GM11168 (cell line): Measurements from ENCODE around the gene TFF2.

Source experiments
- in situ Hi-C: fragments of 300-500 bp; cut with MboI; formaldehyde crosslinking; loops from one replicate; pipeline ENCODE4 v1.12.0; 2022; ENCODE audit warnings: low sequenced_read_pairs; ENCODE audit not compliant: unreplicated experiment

The TFF2 gene

DNA sequence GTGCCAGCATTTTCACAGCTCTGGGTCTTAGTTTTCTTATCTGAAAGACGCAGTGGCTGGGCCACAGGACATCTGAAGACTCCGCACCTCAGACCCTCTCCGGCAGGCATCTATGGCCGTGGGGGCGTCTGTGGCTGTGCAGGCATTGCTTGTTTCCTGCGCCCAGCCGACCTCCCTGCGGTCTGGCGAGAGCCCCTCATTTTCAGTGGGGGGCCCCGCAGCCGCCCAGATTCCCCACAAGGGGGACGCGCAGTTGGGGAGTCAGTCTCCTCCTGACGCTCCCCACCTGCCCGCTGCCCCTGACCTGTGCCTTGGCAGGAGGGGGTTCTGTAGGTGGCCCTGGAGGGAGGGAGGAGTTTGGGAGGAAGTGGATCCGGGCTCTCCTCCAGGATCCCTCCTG lies 19.0 kb upstream of the TFF2 start:
- in situ Hi-C loops = loop anchor here (10.0 kb wide), 1 partner anchor 75 kb away; no protein-coding TSS in a partner anchor

DNA sequence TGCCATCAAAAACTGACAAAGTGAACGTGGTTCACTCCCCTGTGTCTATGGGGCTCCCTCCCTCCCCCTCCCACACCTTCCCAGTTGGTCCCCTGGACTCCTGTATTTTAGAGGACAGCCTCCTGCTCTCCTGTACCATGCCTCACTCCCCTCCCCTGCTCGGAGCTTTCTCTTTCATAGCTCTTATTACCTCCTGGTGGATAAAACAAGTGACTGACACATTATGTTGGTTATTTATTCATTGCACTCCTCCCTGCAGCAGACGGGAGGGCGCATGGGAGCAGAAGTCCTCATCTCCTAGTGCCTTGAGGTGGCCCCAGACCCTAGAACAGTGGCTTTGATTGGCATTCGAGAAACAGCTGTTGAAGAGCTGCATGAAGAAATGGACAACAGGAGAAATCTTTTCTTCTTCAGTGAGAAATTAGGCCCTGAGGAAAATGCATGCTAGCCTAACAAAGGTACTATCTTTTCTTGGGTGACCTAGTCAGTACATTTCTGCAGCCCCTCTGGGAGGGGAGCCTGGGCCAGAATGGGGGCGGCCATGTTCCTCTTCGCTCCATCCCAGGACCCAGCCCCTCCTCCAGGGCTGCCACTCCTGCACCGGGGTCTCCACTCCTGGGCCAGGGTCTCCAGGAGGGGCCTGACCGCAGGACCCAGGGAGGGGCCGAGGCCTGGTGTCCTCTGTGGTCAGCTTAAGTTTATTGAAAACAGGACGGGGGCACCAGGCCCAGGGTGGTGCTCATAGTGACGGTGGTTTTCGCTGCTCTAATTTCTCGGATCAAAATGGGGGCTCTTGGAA lies 16.8 kb upstream of the TFF2 start:
- in situ Hi-C loops = no loop called here

- in situ Hi-C loops = no loop called here
Measured at GRCh38 chr21:42366292-42367010, 15.7 kb upstream of the TFF2 start, which contains the start of gene TFF1. TSS of gene TFF1 (minus strand) at chr21:42366535. CDS start at chr21:42366495, 40 bp downstream.

DNA sequence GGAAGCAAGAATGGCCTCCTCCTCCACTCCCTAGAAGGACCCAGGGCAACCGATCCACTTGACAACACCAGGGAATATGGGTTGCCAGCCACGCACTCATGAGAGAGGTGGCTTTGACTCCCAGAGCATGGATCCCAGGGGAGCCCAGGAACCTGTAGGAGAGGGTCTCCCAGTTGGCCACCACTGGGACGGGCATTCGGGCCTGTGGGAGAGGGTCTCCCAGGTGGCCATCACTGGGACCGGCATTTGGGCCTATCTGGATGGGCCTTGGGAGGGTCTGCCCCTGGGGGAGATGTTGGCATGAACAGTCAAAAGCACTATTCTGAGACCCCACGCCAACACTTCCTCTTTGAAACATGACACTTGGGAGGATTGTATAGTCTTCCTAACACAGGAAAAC lies 15.0 kb upstream of the TFF2 start:
- in situ Hi-C loops = no loop called here

- in situ Hi-C loops = no loop called here
Measured at GRCh38 chr21:42364304-42364865, 13.6 kb upstream of the TFF2 start.

DNA sequence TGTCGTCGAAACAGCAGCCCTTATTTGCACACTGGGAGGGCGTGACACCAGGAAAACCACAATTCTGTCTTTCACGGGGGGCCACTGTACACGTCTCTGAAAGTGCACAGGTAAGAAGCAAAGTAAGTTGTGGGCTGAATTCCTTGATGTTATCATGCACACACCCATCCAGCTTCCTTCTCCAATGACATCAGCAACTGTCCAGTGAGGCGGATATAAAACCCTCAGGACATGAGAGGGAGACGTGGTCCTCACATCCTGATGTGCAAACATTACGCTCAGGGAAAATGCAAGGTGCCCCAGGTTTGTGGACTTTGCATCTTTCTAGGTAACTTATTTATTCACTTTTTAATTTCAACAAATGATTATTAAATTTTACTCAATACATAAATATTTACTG lies 12.5 kb upstream of the TFF2 start:
- in situ Hi-C loops = no loop called here

- in situ Hi-C loops = no loop called here
Measured at GRCh38 chr21:42362700-42363099, 11.9 kb upstream of the TFF2 start.

DNA sequence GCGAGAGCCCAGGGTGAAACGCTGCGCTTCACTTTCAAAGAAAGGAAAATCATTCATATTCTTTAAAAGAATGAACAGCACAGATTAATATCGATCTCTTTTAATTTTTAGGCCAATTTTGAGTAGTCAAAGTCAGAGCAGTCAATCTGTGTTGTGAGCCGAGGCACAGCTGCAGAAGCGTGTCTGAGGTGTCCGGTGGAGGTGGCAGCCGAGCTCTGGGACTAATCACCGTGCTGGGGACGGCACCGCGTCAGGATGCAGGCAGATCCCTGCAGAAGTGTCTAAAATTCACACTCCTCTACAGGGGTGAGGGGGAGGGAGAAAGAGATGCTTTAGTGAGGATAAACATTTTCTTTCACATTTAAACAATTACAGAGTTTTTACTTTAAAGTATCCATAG lies 11.4 kb upstream of the TFF2 start:
- in situ Hi-C loops = no loop called here

DNA sequence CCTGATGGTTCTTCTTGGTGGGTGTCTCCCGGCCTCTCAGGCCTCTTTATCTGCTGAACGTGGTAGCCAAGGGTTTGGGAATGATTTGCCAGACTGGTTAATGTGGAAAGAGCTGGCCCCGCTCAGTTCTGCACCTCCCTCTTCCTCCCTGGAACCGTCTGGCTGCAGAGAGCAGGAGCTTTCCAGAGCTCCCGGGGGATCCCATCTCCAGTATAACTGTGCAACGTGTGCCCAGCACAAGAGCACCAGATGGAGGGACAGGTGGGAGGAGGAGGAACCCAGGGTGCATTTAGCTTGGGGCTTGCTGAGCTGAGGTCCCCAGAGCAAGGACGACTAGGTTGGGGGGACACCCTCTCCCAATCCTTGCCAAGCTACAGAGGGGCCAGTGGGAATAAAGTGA lies 10.5 kb upstream of the TFF2 start:
- in situ Hi-C loops = no loop called here

GRCh38 chr21:42360317-42360716 lies 9.5 kb upstream of the TFF2 start:
- in situ Hi-C loops = no loop called here

DNA sequence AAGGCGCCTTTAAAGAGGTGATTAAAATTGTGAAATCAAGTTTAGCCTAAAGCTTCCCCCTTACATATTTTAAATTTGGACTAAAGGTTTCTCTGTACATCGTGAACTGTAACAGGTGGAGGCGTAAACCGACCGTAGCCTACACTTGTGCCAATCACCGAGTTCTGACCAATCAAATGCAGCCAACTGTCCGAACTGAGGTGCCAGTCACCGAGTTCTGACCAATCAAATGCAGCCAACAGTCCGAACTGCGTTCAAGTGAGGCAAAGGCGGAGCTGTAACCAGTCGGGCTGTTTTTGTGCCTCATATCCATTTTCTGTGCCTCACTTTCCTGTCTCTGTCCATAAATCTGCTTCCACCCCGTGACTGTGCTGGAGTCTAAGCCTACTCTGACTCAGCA lies 8.1 kb upstream of the TFF2 start:
- in situ Hi-C loops = no loop called here

DNA sequence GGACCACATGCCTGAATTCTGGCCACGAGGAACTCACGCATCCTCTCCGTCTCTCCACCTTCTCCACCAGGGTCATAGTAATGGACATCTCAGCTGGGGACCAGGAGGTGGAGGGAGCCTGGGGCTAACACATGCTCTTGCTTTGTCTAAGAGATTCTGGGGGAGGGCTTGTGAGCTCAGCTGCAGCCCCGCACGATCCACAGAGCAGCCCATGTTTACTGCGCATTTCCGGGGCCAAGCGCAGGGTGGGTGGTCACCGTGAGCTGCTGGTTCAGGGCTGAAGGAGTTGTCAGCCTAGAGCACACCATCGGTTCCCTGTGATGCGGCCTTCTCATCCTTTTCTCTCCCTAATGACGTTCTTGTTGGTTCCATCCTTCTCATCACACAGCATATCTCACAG lies 7.5 kb upstream of the TFF2 start:
- in situ Hi-C loops = no loop called here

- in situ Hi-C loops = no loop called here
Measured at GRCh38 chr21:42357307-42357706, 6.5 kb upstream of the TFF2 start.

DNA sequence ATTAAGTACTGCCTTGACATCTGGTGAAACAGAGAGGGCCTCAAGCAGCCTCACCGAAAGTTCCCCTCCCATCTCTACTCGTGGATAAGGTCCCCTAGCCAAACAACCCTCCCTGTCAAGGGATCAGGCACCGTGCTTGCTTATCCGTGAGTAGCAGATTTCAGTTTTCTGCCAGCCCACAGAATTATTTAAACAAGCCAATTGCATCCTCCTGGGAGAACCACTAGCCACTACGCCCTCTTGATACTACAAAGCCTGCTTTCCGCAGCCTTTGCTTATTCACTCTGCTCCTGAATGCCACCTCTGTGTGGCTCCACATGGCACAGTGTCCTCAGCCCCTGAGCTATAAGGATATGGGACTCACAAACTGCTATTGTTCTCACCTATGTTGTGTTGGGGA lies 5.9 kb upstream of the TFF2 start:
- in situ Hi-C loops = no loop called here

GRCh38 chr21:42356046-42356445 lies 5.3 kb upstream of the TFF2 start:
- in situ Hi-C loops = no loop called here

DNA sequence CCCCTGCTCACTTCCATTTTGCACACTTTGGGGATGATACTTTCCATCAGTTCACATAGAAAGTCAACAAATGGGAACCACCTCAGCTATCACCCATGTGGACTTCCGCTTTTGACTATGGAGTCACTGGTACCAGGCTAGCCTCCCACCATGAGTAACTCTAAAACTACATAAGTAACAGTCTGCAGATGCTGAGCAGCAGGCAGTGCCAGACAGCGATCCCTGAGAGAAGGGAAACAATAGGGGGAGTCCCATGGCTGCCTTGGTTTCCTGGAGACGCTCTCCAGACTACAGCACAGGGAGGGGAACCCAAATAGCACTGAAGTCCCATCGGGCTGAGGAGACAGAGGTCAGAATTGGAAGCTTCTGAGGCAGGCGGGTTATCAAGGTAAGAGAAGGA lies 2.8 kb upstream of the TFF2 start:
- in situ Hi-C loops = no loop called here

GRCh38 chr21:42352441-42353095 lies 1.8 kb upstream of the TFF2 start:
- in situ Hi-C loops = no loop called here

- in situ Hi-C loops = no loop called here
Measured at GRCh38 chr21:42351626-42352440, 1.0 kb upstream of the TFF2 start.

DNA sequence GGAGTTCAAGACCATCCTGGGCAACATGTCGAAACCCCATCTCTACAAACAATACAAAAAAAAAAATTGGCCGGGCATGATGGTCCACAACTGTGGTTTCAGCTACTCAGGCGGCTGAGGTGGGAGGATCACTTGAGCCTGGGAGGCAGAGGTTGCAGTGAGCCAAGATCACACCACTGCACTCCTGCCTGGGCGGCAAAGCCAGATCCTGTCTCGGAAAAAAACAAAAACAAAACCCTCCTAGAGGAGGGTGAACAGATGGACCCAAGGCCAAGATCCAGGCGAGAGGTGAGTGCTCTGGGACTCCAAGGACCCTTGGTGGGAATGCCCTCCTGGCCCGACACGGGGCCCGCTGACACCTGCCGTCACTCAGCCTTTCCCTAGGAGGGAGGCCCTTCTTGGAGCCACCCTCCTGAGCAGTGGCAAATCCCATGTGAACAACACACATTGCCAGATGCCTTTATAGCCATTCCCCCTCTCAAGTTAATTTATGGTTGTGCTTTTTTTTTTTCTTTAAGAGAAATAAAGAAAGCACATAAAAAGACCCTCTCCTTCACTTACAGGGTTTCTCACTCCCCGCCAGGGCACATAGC lies 380 bp downstream of the TFF2 start:
- in situ Hi-C loops = no loop called here
